GM23338 (cell line): ENCODE data around the gene OR2H1. TPM values are rescaled to one million over a fixed set of nuclear protein-coding genes. Genes with fewer than 3 reads are reported as not detected.

Experiments
- ATAC-seq: fragments of 200-7000 bp; cut with Tn5 transposase; 3 replicates; pipeline ENCODE4 v1.9.1; 2020
- DNase-seq: peaks from one replicate; pipeline ENCODE4 v3.0.0-alpha.2; 2015; ENCODE audit warnings: low spot score
- H2AFZ ChIP-seq: fragments of 200-600 bp; sonication (generic); 2 replicates; pipeline ENCODE4 v1.8.0; 2016; ENCODE audit warnings: antibody characterized with exemption, mild to moderate bottlenecking, moderate library complexity
- H3F3A ChIP-seq: fragments of 200-600 bp; sonication (generic); replicated peaks from 2 replicates; pipeline ENCODE4 v1.8.0; 2017; ENCODE audit warnings: antibody characterized with exemption, mixed run types, low read depth
- H3K27ac ChIP-seq: fragments of 200-600 bp; sonication (generic); 2 replicates; pipeline ENCODE4 v1.6.1; 2016; ENCODE audit warnings: low read depth
- H3K27me3 ChIP-seq: fragments of 200-600 bp; sonication (generic); 2 replicates; pipeline ENCODE4 v1.8.0; 2016; ENCODE audit warnings: mild to moderate bottlenecking, mixed run types, moderate library complexity; ENCODE audit not compliant: insufficient read depth
- H3K36me3 ChIP-seq: fragments of 200-600 bp; sonication (generic); 2 replicates; pipeline ENCODE4 v1.8.0; 2016; ENCODE audit warnings: mild to moderate bottlenecking; ENCODE audit not compliant: insufficient read depth
- H3K4me1 ChIP-seq: fragments of 200-600 bp; sonication (generic); 2 replicates; pipeline ENCODE4 v1.8.0; 2016; ENCODE audit warnings: mild to moderate bottlenecking, moderate library complexity; ENCODE audit not compliant: insufficient read depth
- H3K4me2 ChIP-seq: fragments of 200-600 bp; sonication (generic); 2 replicates; pipeline ENCODE4 v1.7.1; 2017; ENCODE audit warnings: mixed run types
- H3K4me3 ChIP-seq: fragments of 200-600 bp; sonication (generic); 2 replicates; pipeline ENCODE4 v1.6.1; 2016; ENCODE audit warnings: mixed run types
- H3K79me2 ChIP-seq: fragments of 200-600 bp; sonication (generic); replicated peaks from 2 replicates; pipeline ENCODE4 v1.8.0; 2017; ENCODE audit warnings: mild to moderate bottlenecking; ENCODE audit not compliant: insufficient read depth
- H3K9me2 ChIP-seq: fragments of 200-600 bp; sonication (generic); 2 replicates; pipeline ENCODE4 v1.8.0; 2017; ENCODE audit not compliant: insufficient read depth
- H4K20me1 ChIP-seq: fragments of 200-600 bp; sonication (generic); replicated peaks from 2 replicates; pipeline ENCODE4 v1.8.0; 2017; ENCODE audit warnings: mild to moderate bottlenecking; ENCODE audit not compliant: insufficient read depth
- H3K27ac Mint-ChIP-seq: 2 replicates; pipeline ENCODE4 v1.8.0; 2020; ENCODE audit warnings: inconsistent platforms, mild to moderate bottlenecking, moderate library complexity, mixed read lengths
- H3K27me3 Mint-ChIP-seq: 3 replicates; pipeline ENCODE4 v1.8.0; 2022; ENCODE audit warnings: low read depth, mild to moderate bottlenecking, moderate library complexity, mixed read lengths, inconsistent platforms; ENCODE audit not compliant: insufficient read depth, poor library complexity
- H3K36me3 Mint-ChIP-seq: 3 replicates; pipeline ENCODE4 v1.8.0; 2021; ENCODE audit warnings: low read depth, mild to moderate bottlenecking, inconsistent platforms, moderate library complexity, mixed read lengths
- H3K4me1 Mint-ChIP-seq: 3 replicates; pipeline ENCODE4 v1.8.0; 2020; ENCODE audit warnings: mild to moderate bottlenecking, inconsistent platforms, mixed read lengths
- H3K4me3 Mint-ChIP-seq: 3 replicates; pipeline ENCODE4 v1.8.0; 2021; ENCODE audit warnings: moderate library complexity, mild to moderate bottlenecking, inconsistent platforms, mixed read lengths
- H3K9me3 Mint-ChIP-seq: 3 replicates; pipeline ENCODE4 v1.8.0; 2020; ENCODE audit warnings: moderate library complexity, mild to moderate bottlenecking, inconsistent platforms, mixed read lengths
- CREB1 ChIP-seq: fragments of 250-450 bp; sonication (Bioruptor Pico); IDR thresholded peaks from 2 replicates; pipeline ENCODE4 v1.5.0; 2020; ENCODE audit warnings: low read depth, mild to moderate bottlenecking, moderate library complexity
- EZH2 ChIP-seq: fragments of 200-600 bp; sonication (generic); IDR thresholded peaks from one replicate; pipeline ENCODE4 v1.8.0; 2017; ENCODE audit warnings: antibody characterized with exemption, mild to moderate bottlenecking, low read depth; ENCODE audit not compliant: unreplicated experiment
- EZH2phosphoT487 ChIP-seq: fragments of 200-600 bp; sonication (generic); IDR thresholded peaks from one replicate; pipeline ENCODE4 v1.8.1; 2018; ENCODE audit warnings: antibody characterized with exemption; ENCODE audit not compliant: unreplicated experiment
- JUNB ChIP-seq: IDR thresholded peaks from one replicate; pipeline ENCODE4 v1.6.1; 2016; ENCODE audit warnings: antibody characterized with exemption; ENCODE audit not compliant: unreplicated experiment
- POLR2AphosphoS5 ChIP-seq: IDR thresholded peaks from 2 replicates; pipeline ENCODE4 v1.6.1; 2016; ENCODE audit warnings: antibody characterized with exemption, low read depth
- STAT1 ChIP-seq: IDR thresholded peaks from one replicate; pipeline ENCODE4 v1.6.1; 2016; ENCODE audit warnings: antibody characterized with exemption; ENCODE audit not compliant: unreplicated experiment
- ZNF114 ChIP-seq: fragments of 250-450 bp; sonication (Bioruptor Pico); IDR thresholded peaks from 2 replicates; pipeline ENCODE4 v1.5.0; 2020; ENCODE audit warnings: mild to moderate bottlenecking, moderate library complexity
- ZNF331 ChIP-seq: fragments of 250-450 bp; sonication (Bioruptor Pico); IDR thresholded peaks from 2 replicates; pipeline ENCODE4 v1.5.0; 2020; ENCODE audit warnings: low read depth, mild to moderate bottlenecking, moderate library complexity
- polyA plus RNA-seq: library from polyadenylated mRNA; unstranded; fragments of >200 nt; fragmentation: Nextera tagmentation; extraction: Ambion mirVana; gene quantifications from 2 replicates; pipeline ENCODE4 v1.2.1, GENCODE V29; 2016
- total RNA-seq: library from RNA; depleted of rRNA; stranded (reverse); fragments of >200 nt; shearing (Covaris generic); gene quantifications from 2 replicates; pipeline ENCODE4 v1.2.3, GENCODE V29; 2014
- TF ChIP-seq, protein P1 (sequence below): IDR thresholded peaks from 2 replicates; pipeline ENCODE4 v1.6.1; 2016; ENCODE audit warnings: antibody characterized with exemption
- TF ChIP-seq, protein P2 (sequence below): fragments of 250-450 bp; sonication (Bioruptor Pico); IDR thresholded peaks from 2 replicates; pipeline ENCODE4 v1.5.0; 2020; ENCODE audit warnings: mild to moderate bottlenecking, moderate library complexity
- TF ChIP-seq, protein P3 (sequence below): IDR thresholded peaks from one replicate; pipeline ENCODE4 v1.6.1; 2018; ENCODE audit warnings: antibody characterized with exemption; ENCODE audit not compliant: unreplicated experiment

The OR2H1 gene
- total and polyA plus RNA-seq, 2 experiments from 2014 or later, result not detected

- H3K4me1 Mint-ChIP-seq, result peaks cover 16% of the 10 kb centered on the region; the same call in 2 of the 3 replicates
- no peaks in the 10 kb centered on the region for H3F3A ChIP-seq
Measured at GRCh38 chr6:29425075-29425474, 31.9 kb upstream of the OR2H1 start.

More at GRCh38 chr6:29425075-29425474, 31.9 kb upstream of the OR2H1 start:
- Mint-ChIP-seq H3K27ac (no peak overlapping the region), H3K36me3 (no peaks in the 10 kb centered on the region), H3K4me3 (no peak overlapping the region), H3K27me3 (peaks cover 2% of the 10 kb centered on the region), H3K9me3 (no peaks in the 10 kb centered on the region)
- TF ChIP-seq, protein P1, sequence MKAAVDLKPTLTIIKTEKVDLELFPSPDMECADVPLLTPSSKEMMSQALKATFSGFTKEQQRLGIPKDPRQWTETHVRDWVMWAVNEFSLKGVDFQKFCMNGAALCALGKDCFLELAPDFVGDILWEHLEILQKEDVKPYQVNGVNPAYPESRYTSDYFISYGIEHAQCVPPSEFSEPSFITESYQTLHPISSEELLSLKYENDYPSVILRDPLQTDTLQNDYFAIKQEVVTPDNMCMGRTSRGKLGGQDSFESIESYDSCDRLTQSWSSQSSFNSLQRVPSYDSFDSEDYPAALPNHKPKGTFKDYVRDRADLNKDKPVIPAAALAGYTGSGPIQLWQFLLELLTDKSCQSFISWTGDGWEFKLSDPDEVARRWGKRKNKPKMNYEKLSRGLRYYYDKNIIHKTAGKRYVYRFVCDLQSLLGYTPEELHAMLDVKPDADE, result no peak
- TF ChIP-seq POLR2AphosphoS5 (no peak), EZH2 (no peak), EZH2phosphoT487 (no peak), STAT1 (no peak), JUNB (no peak), CREB1 (no peak), ZNF331 (CRISPR knock-in tag) (no peak), ZNF114 (CRISPR knock-in tag) (no peak)
- TF ChIP-seq, protein P2, sequence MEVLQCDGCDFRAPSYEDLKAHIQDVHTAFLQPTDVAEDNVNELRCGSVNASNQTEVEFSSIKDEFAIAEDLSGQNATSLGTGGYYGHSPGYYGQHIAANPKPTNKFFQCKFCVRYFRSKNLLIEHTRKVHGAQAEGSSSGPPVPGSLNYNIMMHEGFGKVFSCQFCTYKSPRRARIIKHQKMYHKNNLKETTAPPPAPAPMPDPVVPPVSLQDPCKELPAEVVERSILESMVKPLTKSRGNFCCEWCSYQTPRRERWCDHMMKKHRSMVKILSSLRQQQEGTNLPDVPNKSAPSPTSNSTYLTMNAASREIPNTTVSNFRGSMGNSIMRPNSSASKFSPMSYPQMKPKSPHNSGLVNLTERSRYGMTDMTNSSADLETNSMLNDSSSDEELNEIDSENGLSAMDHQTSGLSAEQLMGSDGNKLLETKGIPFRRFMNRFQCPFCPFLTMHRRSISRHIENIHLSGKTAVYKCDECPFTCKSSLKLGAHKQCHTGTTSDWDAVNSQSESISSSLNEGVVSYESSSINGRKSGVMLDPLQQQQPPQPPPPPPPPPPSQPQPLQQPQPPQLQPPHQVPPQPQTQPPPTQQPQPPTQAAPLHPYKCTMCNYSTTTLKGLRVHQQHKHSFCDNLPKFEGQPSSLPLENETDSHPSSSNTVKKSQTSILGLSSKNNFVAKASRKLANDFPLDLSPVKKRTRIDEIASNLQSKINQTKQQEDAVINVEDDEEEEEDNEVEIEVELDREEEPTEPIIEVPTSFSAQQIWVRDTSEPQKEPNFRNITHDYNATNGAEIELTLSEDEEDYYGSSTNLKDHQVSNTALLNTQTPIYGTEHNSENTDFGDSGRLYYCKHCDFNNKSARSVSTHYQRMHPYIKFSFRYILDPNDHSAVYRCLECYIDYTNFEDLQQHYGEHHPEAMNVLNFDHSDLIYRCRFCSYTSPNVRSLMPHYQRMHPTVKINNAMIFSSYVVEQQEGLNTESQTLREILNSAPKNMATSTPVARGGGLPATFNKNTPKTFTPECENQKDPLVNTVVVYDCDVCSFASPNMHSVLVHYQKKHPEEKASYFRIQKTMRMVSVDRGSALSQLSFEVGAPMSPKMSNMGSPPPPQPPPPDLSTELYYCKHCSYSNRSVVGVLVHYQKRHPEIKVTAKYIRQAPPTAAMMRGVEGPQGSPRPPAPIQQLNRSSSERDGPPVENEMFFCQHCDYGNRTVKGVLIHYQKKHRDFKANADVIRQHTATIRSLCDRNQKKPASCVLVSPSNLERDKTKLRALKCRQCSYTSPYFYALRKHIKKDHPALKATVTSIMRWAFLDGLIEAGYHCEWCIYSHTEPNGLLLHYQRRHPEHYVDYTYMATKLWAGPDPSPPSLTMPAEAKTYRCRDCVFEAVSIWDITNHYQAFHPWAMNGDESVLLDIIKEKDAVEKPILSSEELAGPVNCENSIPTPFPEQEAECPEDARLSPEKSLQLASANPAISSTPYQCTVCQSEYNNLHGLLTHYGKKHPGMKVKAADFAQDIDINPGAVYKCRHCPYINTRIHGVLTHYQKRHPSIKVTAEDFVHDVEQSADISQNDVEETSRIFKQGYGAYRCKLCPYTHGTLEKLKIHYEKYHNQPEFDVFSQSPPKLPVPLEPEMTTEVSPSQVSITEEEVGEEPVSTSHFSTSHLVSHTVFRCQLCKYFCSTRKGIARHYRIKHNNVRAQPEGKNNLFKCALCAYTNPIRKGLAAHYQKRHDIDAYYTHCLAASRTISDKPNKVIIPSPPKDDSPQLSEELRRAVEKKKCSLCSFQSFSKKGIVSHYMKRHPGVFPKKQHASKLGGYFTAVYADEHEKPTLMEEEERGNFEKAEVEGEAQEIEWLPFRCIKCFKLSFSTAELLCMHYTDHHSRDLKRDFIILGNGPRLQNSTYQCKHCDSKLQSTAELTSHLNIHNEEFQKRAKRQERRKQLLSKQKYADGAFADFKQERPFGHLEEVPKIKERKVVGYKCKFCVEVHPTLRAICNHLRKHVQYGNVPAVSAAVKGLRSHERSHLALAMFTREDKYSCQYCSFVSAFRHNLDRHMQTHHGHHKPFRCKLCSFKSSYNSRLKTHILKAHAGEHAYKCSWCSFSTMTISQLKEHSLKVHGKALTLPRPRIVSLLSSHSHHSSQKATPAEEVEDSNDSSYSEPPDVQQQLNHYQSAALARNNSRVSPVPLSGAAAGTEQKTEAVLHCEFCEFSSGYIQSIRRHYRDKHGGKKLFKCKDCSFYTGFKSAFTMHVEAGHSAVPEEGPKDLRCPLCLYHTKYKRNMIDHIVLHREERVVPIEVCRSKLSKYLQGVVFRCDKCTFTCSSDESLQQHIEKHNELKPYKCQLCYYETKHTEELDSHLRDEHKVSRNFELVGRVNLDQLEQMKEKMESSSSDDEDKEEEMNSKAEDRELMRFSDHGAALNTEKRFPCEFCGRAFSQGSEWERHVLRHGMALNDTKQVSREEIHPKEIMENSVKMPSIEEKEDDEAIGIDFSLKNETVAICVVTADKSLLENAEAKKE (CRISPR knock-in tag), result no peak
- TF ChIP-seq, protein P3, sequence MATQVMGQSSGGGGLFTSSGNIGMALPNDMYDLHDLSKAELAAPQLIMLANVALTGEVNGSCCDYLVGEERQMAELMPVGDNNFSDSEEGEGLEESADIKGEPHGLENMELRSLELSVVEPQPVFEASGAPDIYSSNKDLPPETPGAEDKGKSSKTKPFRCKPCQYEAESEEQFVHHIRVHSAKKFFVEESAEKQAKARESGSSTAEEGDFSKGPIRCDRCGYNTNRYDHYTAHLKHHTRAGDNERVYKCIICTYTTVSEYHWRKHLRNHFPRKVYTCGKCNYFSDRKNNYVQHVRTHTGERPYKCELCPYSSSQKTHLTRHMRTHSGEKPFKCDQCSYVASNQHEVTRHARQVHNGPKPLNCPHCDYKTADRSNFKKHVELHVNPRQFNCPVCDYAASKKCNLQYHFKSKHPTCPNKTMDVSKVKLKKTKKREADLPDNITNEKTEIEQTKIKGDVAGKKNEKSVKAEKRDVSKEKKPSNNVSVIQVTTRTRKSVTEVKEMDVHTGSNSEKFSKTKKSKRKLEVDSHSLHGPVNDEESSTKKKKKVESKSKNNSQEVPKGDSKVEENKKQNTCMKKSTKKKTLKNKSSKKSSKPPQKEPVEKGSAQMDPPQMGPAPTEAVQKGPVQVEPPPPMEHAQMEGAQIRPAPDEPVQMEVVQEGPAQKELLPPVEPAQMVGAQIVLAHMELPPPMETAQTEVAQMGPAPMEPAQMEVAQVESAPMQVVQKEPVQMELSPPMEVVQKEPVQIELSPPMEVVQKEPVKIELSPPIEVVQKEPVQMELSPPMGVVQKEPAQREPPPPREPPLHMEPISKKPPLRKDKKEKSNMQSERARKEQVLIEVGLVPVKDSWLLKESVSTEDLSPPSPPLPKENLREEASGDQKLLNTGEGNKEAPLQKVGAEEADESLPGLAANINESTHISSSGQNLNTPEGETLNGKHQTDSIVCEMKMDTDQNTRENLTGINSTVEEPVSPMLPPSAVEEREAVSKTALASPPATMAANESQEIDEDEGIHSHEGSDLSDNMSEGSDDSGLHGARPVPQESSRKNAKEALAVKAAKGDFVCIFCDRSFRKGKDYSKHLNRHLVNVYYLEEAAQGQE, result no peak
- H3K79me2 ChIP-seq, result no peaks in the 10 kb centered on the region
- DNase-seq, result no peak
- no peak for ATAC-seq
- H3K4me2 ChIP-seq, result no peak overlapping the region
- H3K27me3 ChIP-seq, result no peaks in the 10 kb centered on the region
- H3K27ac ChIP-seq, result no peak overlapping the region
- no peaks in the 10 kb centered on the region for H3K36me3 ChIP-seq
- peaks cover 3% of the 10 kb centered on the region; the same call in 1 of the 2 replicates for H3K4me1 ChIP-seq
- H2AFZ ChIP-seq, result no peak overlapping the region
- H3K4me3 ChIP-seq, result no peak overlapping the region
- H4K20me1 ChIP-seq, result no peaks in the 10 kb centered on the region
- H3K9me2 ChIP-seq, result no peaks in the 10 kb centered on the region
